HG03139 (cell line): ENCODE measurements around the gene SLC22A13.
"Not testable (repeated sequence)": the region's sequence is repeated elsewhere in the genome, so short reads cannot be mapped to it uniquely, and the experiment has no call there.

Experiments
- ATAC-seq: cut with Tn5 transposase; IDR thresholded peaks from one replicate; pipeline ENCODE4 v1.9.1; 2021; ENCODE audit not compliant: unreplicated experiment

SLC22A13 gene, protein sequence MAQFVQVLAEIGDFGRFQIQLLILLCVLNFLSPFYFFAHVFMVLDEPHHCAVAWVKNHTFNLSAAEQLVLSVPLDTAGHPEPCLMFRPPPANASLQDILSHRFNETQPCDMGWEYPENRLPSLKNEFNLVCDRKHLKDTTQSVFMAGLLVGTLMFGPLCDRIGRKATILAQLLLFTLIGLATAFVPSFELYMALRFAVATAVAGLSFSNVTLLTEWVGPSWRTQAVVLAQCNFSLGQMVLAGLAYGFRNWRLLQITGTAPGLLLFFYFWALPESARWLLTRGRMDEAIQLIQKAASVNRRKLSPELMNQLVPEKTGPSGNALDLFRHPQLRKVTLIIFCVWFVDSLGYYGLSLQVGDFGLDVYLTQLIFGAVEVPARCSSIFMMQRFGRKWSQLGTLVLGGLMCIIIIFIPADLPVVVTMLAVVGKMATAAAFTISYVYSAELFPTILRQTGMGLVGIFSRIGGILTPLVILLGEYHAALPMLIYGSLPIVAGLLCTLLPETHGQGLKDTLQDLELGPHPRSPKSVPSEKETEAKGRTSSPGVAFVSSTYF

DNA sequence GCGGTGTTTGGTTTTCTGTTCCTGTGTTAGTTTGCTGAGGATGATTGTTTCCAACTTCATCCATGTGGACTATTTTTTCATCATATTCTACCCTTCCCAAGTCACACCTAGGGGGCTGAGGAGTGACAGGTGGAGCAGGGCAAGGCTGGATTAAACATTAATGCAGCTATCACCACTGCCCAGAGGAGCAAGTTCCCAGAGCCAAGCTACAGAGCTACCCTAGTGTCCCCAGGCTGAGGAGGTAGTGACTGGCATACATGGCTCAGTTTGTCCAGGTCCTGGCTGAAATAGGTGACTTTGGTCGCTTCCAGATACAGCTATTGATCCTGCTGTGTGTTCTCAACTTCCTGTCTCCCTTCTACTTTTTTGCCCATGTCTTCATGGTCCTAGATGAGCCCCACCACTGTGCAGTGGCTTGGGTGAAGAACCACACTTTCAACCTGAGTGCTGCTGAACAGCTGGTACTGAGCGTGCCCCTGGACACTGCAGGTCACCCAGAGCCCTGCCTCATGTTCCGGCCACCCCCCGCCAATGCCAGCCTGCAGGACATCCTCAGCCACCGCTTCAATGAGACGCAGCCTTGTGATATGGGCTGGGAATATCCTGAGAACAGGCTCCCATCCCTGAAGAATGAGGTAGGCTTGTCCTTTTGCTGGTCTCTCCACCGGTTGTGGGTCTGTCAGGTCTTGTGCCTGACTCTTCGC lies at the start of gene SLC22A13:
TSS of gene SLC22A13 (plus strand) at position 209 of the 704 bp plus-strand sequence. CDS start at position 258, 49 bp downstream.
- no peak for ATAC-seq

DNA sequence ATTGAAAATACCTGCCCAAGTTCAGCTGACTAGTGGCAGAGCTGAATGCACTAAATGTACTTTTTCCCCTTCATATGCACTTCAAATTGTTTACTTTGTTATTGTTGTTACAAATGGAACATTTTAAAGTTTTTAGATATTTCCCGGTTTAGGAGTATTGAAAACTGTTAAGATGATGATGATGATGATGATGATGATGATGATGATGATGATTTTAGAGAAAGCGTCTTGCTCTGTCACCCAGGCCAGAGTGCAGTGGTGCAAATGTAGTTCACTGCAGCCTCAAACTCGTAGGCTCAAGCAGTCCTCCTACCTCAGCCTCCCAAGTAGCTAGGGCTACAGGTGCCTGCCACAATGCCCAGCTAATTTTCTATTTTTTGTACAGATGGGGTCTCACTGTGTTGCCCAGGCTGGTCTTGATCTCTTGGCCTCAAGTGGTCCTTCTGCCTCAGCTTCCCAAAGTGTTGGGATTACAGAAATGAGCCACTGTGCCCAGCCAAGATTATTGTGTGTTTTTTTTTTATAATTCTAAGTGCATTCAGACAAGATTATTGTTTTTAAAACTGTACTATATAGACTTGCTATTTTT lies 45.9 kb upstream of the SLC22A13 start:
- no peak for ATAC-seq

DNA sequence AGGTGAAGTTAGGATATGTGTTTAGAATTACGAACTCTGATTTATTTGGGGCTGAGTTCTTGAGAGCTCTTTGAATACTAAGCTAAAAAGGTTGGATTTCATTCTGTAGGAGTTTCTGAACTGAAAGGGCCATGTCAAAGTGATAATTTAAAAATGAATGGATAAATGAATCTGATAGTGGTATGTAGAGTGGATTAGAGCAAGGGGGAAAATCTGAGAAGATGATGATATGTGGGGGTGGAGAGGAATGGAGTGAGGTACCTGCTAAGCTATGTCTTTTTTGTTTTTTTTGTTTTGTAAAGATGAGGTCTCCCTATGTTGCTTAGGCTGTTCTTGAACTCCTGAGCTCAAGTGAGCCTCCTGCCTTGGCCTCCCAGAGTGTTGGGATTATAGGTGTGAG lies 44.6 kb upstream of the SLC22A13 start:
- ATAC-seq = no peak

DNA sequence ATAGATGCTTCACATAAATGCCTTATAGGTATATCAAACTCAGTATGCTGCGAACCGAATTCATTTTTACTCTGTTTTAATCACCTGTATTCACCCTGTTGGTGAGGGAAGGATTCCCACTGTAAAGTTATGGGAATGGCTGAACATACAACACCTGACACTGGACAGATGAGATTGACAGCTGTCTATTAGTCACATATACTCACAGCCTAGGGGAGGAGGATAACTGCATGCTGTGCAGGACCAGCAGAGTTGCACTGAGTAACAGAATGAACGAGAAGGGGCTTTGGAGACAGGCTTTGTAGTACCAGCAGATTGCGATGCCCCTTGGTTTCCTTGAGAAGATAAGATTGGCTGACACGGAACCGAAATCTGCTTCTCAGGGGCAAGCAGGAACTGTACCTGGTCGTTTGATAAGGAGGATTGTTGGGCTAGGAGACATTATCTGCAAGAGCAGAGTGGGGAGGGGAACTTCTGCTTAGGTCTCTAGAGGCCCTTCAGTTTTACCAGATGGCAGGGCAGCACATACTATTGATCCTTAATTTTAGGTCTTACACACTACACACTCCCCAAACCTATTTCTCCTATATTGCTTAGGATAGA lies 43.5 kb upstream of the SLC22A13 start:
- no peak for ATAC-seq

- no peak for ATAC-seq
These were observed 41.3 kb upstream of the SLC22A13 start for GRCh38 chr3:38224357-38224756.

DNA sequence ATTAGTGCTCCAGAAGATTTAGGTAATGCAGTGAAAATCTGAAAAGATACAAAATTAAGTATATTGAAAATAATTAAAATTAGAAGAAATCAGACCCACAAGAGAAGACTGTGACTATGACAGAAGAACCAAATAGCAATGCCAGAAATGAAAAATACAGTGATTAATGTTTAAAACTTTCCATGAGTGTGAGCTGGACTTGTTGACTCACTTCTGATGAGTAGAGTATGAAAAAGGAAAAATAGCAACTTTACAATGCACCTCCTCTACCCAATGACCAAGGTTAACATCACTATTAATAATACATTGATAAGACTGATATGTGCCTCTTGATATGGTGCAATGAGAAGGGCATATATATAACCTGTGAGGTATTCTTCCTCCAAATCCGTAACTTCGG lies 39.3 kb upstream of the SLC22A13 start:
- ATAC-seq = no peak

- ATAC-seq = no peak
These were observed 37.6 kb upstream of the SLC22A13 start for GRCh38 chr3:38227989-38228388.

DNA sequence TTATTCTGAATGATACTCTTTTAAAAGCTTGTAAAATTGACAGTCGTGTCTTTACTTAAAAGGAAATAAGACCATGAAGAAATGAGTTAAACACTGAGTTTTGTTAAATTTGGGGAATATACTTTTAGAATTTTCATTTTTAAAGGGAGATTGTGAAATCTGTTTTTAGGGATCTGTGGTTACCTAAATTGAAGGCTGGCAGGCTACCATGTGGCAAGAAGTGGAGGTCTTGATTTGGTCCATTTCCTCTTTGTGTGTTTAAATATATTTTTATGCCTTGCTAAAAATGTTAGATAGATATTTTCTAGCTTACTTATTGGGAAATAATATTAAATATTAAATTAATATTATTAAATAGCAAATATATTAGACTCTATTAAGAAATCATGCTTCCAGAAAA lies 36.6 kb upstream of the SLC22A13 start:
- ATAC-seq = no peak

GRCh38 chr3:38232701-38233100 lies 32.9 kb upstream of the SLC22A13 start:
- ATAC-seq = no peak

- ATAC-seq = no peak
These were observed 30.1 kb upstream of the SLC22A13 start for GRCh38 chr3:38235466-38235865.

DNA sequence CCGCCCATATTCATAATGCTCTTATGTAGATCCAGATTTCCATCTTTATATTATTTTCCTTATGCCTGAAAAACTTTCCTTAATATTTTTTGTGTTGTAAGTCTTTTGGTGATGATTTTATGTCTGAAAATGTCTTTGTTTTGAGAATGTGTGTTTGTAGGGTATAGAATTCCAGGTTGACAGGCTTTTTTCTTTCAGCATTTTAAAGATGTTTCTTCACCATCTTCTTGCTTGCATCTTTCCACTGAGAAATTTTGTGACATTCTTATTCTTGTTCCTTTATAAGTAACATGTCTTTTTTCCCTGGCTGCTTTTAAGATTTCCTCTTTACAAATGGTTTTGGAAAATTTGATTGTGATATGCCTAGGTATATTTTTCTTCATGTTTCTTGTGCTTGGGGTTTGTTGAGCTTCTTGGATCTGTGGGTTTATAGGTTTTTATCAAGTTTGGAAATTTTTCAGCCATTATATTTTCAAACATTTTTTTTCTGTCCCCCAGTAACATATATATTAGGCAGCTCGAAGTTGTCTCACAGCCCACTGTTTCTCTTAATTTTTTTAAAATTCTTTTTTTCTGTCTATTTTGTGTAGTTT lies 27.1 kb upstream of the SLC22A13 start:
- ATAC-seq = no peak

DNA sequence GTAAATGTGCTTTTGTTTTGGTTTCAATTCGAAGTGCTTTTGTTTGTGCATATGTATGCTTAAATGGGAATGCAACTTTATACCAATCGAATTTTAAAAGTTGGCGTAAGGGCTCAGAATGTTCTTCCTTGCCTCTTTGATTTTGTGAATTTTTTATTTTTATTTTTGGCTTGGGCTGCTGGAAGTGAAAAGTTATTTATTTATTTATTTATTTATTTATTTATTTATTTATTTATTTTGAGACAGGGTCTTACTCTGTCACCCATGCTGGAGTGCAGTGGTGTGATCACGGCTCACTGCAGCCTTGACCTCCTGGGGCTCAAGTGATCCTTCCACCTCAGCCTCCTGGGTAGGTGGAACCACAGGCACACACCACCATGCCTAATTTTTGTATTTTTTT lies 22.8 kb upstream of the SLC22A13 start:
- not testable (repeated sequence) for ATAC-seq

DNA sequence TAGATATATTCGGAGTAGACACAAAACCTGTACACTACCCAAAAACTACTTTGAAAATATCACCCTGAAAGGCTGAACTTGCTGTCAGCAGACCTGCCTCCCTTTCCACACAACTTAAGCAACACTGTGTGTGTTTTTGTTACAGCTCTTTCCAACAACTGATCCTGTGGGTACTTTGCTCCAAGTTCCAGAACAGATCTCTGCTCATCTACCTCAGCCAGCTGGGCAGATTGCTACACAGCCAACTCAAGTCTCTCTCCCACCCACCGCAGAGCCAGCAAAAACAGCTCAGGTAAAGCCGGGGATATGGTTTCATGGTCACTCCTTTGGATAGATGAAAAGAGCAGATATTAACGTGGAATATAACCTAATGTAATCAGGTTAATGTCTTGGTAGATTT lies 19.7 kb upstream of the SLC22A13 start:
- no peak for ATAC-seq

DNA sequence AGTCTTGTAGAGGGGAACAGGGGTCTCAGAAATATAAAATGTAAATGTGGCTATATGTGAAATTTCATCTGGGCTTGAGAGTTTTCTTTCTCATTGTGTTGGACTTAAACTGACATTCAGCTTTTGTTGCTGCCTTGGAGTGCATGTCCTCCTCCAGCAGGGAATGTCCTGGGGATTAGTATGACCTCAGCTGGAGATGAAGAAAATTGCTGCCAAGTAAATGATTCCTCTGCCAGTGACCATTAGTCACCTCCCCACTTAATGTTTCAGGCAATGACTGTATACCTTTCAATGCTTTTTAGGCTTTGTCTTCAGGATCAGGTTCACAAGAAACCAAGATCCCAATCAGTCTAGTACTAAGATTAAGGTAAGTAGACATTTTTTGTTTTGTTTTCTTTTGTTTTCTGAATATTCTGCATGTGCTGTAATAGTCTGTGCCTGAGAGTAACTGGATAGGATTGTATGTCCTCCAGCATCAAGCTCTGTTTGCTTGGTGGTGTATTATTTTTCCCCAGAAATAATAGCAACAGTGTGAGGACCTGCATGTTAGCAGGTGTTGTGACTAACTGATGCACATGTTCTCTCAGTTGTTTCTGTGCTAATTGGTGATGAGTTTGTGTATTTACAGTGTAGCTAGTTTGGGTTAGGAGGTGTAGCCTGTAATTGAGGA lies 18.1 kb upstream of the SLC22A13 start:
- ATAC-seq = no peak

DNA sequence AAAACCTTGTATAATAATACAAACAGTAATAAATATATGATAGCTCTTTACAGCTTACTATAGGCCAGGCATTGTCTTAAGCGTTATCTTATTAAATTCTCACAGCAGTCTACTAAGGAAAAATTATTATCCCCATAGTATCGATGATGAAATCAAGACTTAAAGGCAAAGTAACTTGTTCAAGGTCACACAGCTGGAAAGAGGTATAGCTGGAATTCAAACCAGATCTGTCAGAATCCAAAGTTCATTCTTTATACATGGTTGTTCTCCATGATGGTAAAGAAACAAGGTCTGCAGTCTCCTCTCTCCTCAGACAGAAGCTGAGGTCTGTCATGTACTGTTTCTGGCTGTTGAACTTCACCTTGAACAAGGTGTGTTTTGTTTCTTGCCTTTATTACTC lies 15.4 kb upstream of the SLC22A13 start:
- no peak for ATAC-seq

- ATAC-seq = no peak
These were observed 14.4 kb upstream of the SLC22A13 start for GRCh38 chr3:38251197-38251596.

- no peak for ATAC-seq
These were observed 11.9 kb upstream of the SLC22A13 start for GRCh38 chr3:38253704-38254103.

DNA sequence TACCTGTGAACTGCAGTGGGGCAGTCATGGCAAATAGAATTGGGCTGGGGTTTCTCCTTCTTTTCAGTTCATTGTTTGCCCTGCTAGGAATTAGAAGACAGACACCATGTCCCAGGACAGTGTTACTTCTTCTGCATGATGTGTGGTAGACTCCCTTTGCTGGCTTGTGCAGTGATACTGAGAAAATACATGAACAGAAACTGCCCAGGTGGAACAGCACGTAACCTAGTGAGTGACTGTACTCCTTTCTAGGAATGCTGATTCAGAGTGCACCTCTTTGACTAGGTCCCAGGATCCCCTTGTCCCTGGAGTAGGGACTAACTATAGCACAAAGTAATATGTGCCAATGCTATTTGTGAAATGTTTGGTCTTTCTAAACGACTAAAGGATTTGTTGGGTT lies 10.7 kb upstream of the SLC22A13 start:
- ATAC-seq = no peak

- ATAC-seq = no peak
These were observed 10.0 kb upstream of the SLC22A13 start for GRCh38 chr3:38255627-38256026.

DNA sequence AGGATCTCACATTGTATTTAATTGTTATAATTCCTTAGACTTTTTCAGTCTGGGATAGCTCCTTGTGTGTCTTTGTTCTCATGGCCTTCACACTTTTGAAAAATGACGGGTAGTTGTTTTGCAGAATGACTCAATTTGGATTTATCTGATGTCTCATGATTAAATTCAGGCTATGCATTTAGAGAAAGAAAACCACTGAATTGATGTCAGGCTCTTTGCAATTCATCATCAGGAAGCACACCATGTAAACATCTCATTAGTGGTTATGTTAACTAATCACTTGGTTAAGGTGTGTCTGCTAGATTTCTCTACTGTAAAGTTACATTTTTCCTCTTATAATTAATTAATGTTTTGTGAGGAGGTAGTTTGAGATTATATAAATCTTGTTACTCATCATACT lies 8.0 kb upstream of the SLC22A13 start:
- no peak for ATAC-seq
